GM21447 (cell line): ENCODE data around the gene INSM1.

Experiments
- ATAC-seq: cut with Tn5 transposase; IDR thresholded peaks from one replicate; pipeline ENCODE4 v1.9.1; 2021; ENCODE audit not compliant: unreplicated experiment

Gene INSM1

GRCh38 chr20:20417876-20418676, 50.2 kb downstream of the INSM1 start:
- ATAC-seq: no peak
